DMS153 treated with DMSO at 0.1 percent for 48 hours (cell line): Measurements from ENCODE around the gene MVB12B.

Experiments
- DNase-seq: peaks from one replicate; lab custom pipeline; 2025; ENCODE audit not compliant: unreplicated experiment; lab: John Stamatoyannopoulos, UW

The MVB12B gene

DNA sequence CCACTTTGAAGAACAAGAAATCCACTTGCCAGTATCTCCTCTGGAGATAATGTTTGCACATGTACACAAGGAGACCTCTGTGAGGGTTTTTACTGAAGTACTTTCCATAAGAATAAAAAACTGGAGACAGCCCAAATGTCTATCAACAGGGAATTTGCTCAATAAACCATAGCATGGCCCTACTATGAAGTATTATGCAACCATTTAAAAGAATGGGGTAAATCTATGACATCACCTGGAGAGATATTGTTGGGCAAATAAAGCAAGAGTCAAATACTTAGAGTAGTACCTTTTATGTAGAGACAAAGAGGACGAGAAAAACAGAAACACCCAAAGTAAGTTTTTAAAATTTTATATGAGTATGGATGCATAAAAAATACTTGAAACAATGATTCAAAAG, 23.9 kb upstream of the MVB12B start:
- DNase-seq: no peak

DNA sequence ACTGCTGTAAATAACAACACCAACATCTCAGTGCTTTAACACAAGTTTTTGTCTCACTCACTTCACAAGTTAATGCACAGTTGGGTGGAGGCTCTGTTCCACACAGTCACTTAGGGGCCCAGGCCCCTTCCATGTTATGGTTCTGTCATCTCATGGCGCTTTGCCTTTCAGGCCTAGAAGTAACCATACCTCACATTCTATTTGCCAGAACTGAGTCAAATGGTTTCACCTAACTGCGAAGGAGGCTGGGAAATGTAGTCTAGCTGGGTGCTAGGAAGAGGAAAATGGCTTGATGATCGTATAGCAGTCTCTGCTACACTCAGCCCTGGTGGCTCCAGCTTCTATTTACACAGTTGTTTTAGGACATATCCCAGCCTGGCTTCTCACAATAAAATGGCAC, 23.1 kb upstream of the MVB12B start:
- DNase-seq: peak; percentile 2

DNA sequence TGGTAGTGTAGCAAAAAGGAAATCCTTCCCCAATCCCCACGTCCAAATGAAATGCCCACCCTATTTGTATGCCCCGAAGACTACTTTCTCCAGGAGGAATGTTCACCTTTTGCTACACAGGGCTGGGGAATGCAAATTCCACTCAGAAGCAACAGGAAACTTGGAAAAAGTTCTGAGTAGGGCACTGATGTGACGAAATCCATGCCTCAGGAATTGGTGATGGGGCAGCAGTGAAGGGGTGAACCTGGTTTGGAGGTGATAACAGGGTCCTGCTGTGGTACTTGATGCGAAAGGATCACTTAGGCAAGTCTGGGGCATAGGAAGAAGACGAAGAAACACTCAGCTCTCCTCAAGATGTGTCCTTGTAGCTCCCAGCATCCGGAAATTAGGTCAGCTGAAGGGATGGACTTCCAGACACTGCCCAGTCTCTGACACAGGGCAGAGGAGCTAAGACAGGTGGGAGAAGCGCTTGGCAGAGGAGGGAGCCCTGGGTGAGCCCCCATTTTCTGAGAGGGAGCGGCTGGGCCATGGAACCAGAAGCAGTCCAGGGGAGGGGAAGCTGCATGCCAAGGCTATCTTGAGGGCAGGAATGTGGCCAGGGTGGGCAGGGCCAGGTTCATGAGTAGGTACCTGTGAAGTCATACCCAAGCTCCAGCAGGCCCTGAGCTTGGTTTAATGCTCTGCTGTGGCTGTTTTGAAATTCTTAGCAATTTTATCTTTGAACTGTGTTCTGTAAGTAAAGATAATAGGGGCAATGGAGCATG, 22.2 kb upstream of the MVB12B start:
- no peak for DNase-seq

DNA sequence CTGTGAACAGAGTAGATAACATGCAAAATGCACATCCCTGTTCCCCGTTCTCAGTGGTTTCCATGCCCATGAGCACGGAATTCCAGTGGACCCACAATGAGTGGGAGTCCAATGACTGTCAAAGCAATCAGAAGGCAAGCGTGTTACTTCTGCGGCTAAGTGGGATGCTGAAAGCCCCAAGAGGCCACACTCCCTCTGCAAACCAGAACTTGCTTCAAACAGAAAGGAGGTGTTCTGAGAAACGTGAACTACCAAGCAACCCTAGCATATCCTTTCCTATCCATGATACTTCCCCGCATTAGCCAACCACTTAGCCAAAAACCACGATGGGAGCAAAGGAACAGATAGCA, 21.7 kb upstream of the MVB12B start:
- no peak for DNase-seq

DNA sequence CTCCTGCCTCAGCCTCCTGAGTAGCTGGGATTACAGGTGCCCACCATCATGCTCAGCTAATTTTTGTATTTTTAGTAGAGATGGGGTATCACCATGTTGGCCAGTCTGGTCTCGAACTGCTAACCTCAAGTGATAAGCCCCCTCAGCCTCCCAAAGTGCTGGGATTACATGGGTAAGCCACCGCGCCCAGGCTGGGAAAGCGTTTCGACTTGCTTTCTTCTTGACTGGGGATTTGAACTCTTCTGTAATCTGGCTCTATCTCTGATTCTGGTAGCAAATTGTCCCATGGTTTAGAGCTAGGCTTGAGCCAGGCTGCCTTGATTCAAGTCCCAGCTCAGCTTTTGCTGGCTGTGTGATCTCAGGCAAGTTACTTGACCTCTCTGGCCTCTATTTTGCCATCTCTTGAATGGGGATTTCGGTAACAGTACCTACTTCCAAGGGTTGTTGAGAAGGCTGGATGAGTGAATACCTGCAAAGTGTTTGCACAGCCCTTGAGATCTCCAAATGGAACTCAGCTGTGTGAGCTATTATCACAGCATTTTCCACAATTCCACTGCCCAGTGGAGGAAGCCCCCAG, 20.5 kb upstream of the MVB12B start:
- no peak for DNase-seq

DNA sequence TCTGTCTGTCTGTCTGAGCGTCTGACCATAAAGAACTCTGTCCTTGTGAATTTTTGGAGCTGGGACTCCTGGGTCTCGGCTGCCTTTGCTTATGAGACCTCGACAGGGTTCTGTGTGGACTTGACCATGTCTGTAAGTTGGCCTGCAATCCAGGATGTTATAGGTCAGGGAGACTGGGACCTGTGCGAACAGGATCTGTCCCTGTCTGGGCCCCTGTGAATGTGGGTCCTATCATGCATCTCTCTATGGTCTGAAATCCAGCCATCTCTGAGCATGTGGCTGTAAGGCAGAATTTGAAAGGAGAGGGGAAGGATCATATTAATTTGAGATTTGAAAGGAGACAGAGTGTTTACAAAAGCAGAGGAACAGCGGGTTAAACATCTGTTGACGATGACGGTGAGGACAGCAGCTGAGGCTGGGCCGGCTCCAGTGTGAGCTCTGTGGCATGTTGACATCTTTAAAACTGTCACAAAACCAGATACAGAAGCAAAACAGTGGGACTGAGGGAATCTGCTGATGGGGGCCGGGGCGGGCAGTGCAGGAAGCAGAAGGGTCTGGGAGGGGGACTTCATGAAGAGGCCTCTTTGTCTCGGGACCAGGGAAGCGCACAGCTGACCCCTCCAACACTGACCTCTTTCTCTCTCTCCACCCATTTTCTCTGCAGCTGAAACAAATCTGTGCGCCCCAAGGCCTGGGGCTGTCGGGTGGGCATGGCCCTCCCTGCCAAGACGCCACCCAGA, 19.1 kb upstream of the MVB12B start:
- DNase-seq: no peak

DNA sequence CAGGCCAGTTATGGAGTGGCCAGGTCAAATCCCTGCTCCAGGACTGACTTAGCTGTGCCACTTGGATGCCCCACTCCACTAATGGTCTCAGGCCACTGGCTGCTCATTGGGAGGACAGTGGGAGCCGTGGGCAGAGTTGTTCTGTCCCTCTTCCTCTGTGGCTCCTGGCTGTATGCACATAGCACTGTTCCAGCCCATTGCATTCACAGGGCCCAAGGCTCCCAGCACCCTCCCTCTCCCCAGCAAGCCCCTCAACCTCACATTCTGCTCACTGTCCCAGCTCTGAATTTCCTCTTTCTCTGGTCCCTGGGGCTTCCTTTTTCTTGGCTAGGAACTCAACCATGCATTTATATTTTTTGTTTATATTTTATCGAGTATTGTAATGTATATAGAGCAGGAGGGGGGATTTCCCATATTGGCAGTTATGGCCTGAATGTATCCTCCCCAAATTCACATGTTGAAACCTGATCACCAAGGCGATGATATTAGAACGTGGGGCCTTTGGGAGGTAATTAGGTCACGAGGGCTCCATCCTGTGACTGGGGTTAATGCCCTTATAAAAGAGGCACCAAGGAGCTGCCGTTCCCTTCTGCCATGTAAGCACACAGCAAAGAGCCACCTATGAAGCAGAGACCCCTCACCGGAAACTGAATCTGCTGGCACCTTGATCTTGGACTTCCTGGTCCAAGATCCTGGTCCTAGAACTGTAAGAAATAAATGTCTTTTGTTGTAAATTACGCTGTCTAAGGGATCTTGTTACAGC, 17.0 kb upstream of the MVB12B start:
- no peak for DNase-seq

DNA sequence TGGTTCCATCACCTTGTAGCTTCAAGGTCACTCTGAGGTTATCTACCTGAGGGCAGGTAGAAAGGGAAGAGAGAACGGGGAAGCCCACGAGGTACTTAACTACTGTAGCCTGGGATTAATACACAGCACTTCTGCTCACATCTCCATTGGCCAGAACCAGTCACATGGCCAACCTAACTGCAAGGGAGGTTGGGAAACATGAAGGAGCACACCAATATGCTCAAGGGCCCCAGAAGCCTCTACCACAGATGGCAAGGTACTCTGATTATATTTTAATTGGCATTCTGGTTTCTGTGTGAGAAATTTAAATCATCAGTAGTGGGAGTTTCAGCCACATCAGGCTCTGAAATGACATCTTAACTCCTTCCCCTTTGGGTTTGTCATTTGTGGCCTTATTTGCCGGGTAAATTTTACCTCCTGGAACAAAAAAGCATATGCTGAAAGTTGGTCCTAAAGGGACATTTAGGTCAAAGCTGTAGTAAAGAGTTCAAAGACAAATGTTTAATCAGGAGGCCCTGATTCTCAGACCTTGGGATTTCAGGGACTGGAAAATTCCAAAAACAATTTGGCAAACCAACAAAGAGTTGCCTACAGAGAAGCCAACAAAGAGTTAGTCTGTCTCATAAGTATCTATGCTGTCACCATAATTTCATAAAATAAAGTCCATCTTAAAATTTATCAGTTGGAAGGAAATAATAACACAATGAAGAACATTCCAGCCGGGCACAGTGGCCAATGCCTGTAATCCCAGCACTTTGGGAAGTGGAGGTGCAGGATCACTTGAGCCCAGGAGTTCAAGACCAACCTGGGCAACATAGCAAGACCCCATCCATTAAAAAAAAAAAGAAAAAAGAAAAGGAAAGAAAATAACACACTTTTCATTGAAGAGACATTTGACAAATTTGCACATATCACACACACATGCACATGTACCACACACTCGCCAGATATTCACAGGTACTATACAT, 13.8 kb upstream of the MVB12B start:
- DNase-seq: no peak

DNA sequence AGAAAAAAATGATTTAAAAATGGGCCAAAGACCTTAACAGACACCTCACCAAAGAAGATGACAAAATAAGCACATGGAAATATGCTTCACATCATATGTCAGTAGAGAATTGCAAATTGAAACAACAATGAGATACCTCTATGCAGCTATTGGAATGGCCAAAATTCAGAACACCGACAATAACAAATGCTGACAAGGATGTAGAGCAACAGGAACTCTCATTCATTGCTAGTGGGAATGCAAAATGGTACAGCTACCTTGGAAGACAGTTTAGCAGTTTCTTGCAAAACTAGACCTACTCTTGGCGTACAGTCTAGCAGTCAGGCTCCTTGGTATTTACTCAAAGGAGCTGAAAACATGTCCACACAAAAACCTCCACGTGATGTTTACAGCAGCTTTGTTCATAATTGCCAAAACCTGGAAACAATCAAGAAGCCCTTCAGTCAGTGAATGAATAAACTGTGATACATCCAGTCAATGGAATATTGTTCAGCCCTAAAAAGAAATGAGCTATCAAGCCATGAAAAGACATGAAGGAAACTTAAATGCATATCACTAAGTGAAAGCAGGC, 10.5 kb upstream of the MVB12B start:
- DNase-seq: no peak

DNA sequence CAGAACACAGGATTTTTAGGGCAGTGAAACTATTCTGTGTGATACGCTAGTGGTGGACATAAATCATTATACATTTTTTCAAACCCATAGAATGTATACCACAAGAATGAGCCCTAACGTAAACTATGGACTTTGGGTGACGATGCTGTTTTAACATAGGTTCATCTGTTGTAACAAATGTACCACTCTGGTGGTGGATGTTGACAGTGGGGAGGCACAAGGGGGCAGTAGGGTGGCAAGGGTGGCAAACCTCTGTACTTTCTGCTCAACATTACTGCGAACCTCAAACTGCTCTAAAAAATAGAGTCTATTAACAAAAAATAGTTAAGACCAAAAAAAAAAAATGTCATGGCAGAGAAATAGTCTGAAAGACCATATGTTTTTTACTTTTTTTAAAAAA, 9.1 kb upstream of the MVB12B start:
- no peak for DNase-seq

DNA sequence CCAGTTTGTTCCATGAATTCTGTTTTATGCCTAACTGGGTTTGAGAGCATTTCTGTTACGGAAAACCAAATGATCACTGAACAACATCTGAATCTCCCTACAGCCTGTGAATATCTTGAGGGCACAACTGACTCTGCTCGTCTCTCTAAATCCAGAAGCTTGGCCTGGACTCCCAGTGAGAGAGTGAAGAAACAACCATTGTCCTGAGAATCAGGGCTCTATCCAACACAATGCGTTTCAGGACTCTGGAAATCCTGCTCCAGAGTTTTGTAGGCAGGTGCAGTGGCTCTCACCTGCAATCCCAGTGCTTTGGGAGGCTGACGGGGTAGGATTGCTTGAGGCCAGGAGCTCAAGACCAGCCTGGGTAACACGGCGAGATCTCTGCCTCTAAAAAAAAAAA, 7.8 kb upstream of the MVB12B start:
- DNase-seq: no peak

DNA sequence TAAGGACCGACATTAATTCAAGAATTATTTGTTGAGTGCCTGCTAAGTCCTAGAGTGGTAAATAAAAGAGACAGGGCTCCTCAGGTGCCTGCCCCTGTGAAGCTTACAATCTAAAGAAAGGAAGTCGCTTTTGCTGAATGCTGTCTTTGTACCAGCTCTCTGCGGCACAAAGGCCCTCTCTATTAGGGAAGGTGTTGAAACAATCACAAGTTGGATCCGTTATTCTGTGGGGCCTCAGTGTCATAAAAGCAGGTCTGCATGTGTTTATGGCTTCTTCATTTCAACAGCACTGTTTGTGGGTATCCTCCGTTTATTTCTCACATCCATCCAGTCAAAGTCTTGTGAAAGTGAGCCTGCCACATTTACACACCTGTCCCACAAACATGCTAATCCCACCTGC, 7.0 kb upstream of the MVB12B start:
- no peak for DNase-seq

DNA sequence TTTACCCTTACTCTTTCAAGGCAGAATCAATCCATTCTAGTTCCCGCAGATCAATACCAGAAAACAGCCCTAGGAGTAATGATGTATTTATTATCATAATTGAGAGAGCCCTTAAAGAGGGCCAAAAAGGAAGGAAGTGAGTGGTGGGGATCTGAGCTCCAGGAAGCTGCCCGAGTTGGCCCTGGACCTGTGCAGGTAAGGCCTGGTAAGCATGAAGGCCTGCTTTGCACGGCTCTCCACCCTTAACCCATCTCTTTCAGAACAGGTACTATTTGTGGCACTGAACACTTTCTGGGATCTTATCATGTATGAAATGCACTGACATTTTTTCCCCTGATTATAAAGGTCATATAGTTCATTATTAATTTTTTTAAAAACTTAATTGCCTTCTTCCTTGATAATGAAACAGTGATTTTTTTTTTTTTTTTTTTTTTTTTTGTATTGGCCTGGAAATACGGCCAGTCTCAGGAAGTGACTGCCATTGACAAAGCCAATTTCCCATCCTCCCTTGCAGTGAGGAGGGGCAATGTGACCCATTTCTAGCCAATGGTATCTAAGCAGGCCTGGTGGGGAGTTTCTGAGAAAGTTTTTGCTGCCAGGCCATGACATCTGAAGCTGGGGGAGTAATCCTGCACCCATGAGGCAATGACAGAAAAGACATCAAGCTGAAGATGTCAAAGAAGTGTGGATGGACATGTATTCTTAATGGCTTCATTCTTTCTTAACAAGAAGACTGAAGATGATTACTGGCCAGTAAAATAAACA, 6.3 kb upstream of the MVB12B start:
- DNase-seq: no peak

DNA sequence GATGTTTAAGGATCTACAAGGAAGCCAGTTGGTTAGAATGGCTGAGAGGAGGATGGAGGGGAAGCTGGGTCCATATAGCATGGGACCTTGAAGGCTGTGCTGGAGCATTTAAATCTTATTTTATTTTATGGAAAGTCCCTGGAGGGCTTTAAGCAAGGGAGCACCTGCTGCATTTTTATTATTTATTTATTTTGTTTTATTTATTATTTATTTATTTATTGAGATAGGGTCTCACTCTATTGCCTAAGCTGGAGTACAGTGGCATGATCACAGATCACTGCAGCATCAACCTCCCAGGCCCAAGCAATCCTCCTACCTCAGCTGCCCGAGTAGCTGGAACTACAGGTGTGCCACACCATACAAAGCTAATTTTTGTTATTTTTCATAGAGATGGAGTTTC, 4.9 kb upstream of the MVB12B start:
- DNase-seq: no peak

DNA sequence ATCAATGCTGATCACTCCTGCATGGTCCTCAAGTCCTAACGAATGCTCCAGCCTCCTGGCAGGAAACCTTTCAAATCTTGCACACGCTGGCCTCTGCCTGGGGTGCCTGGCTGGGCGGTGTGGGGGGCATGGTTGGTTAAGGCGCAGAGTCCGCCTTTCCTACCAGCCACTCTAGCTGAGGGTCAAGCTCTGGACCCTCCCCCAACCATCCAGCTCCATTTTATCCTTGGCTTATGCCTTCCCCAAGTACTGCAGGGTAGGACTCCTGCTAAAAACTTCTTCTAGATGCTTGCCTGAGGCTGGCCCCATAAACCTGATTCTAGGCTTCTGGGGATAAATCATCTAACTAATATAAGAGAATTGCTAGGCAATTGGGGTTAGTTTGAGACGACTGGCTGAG, 808 bp upstream of the MVB12B start:
- DNase-seq: no peak

DNA sequence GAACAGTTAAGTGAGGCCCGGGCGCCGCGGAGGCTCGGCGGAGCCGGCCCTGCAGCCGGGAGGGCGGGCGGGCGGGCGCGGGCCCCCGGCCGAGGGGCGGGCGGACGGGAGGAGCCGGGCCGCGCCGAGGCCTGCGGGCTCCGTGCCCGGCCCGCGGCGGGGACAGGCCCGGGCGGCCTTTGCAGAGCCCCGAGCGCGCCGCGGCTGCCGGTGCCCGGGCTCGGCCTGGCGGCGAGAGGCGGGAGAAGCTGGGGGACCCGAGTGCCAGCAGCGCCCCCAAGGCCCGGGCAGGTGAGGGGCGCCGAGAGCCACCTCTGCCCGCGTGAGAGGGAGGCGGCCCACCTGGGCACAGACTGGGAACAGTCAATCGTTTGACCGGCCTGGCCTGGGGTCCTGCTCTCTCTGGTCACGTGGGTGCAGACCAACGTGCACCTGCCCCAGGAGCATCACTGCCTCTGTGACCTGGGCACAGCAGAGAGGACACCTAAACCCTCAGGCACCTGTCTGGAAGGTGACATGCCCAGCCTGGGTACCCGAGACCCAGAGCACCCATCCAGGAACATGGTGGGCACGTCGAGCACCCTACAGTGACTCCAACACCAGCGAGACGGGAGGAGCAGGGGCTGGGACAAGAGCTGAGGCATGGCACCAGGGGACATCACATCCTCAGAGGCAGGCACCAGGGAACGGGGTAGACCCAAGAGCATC, 531 bp downstream of the MVB12B start:
- DNase-seq: no peak

DNA sequence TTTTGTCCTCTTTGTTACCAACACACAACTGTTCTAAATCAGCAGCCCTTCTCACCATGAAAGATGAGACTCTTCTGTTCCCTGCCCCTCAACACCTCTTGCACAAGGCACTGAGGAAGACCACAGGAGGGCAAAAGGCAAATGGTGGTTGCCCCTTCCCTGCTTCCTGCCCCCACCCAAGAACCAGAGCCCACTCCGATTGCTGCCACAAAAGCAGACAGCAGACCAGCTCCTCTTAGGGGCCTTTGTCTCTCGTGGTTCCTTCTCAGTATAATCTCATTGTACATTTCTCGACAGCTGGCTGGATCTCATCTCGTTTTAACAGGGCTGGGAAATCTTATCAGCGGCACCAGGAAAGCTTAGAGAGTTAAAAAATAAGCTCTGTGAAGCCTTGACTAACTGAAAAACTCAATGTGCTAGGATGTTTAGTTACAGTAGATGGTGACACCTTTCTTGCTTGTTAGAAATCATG, 1.1 kb downstream of the MVB12B start:
- DNase-seq: no peak

DNA sequence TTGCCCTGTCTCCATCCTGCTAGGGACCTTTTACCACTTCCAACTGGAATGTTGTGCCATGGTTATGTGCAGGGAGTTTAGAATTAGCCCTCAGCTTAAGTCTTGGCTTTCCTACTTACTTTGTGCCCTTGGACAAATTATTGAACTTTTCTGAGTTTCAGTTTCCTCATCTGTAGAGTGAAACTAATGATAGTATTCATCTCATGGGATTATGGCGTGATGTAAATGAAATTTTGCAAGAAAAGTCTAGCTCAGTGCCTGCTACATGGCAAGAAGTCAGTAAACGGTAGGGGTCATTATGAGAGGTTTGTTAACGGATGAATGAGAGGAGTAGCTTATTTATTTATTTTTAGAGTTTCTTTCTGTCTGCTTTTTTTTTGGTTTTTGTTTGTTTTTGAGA, 1.8 kb downstream of the MVB12B start:
- no peak for DNase-seq
